ENCODE data around the gene NAP1L1. TPM values are rescaled to one million over a fixed set of nuclear protein-coding genes. Genes with fewer than 3 reads are reported as not detected.

Gene NAP1L1
- total RNA-seq, 4 donors from 2014 or later = 193 to 341 (median 213) TPM

- no peak for DNase-seq
- no peak overlapping the region for H3K27ac ChIP-seq
- H3K9me3 ChIP-seq = no peaks in the 10 kb centered on the region
- no peak for TF ChIP-seq POLR2A (IDR thresholded peaks at IDR 0.05)
- TF ChIP-seq CTCF (IDR thresholded peaks at IDR 0.05) = no peak
- H3K4me3 ChIP-seq (replicated peaks in 1 of 3) = no peak overlapping the region
- H3K4me1 ChIP-seq = peaks cover 0 to 3% of the 10 kb centered on the region in 2 donors
- WGBS, 2 donors = 97 to 99% methylated on average over 3 of the region's 3 CpGs
- no peaks in the 10 kb centered on the region for H3K27me3 ChIP-seq
- intact Hi-C loops (cut with DNase I) = no loop called here
- no peaks in the 10 kb centered on the region for H3K36me3 ChIP-seq
Measured at GRCh38 chr12:76065917-76066316, 18.6 kb downstream of the NAP1L1 start.

GRCh38 chr12:76064904-76065303, 19.6 kb downstream of the NAP1L1 start:
- Histone ChIP-seq H3K4me1 (peaks cover 0 to 3% of the 10 kb centered on the region in 2 donors), H3K27ac (no peak overlapping the region), H3K9me3 (no peaks in the 10 kb centered on the region), H3K4me3 (replicated peaks in 1 of 3) (no peak overlapping the region), H3K36me3 (no peaks in the 10 kb centered on the region), H3K27me3 (no peaks in the 10 kb centered on the region)
- TF ChIP-seq POLR2A (IDR thresholded peaks at IDR 0.05) (no peak), CTCF (IDR thresholded peaks at IDR 0.05) (no peak)
- WGBS, 2 donors = 92 to 94% methylated on average over 1 of the region's 1 CpG
- intact Hi-C loops (cut with DNase I) = no loop called here
- DNase-seq = no peak

GRCh38 chr12:76060111-76060510, 24.4 kb downstream of the NAP1L1 start:
- Histone ChIP-seq H3K4me1 (no peaks in the 10 kb centered on the region), H3K27me3 (no peaks in the 10 kb centered on the region), H3K36me3 (peaks cover 4 to 13% of the 10 kb centered on the region in 2 donors), H3K4me3 (replicated peaks in 1 of 3) (no peak overlapping the region), H3K9me3 (no peaks in the 10 kb centered on the region), H3K27ac (no peak overlapping the region)
- 58 to 60% methylated on average over 2 of the region's 2 CpGs for WGBS, 2 donors
- intact Hi-C loops (cut with DNase I) = no loop called here
- no peak for DNase-seq
- no peak for TF ChIP-seq POLR2A (IDR thresholded peaks at IDR 0.05)
- no peak for TF ChIP-seq CTCF (IDR thresholded peaks at IDR 0.05)

- TF ChIP-seq CTCF (IDR thresholded peaks at IDR 0.05) (no peak), POLR2A (IDR thresholded peaks at IDR 0.05) (no peak)
- Histone ChIP-seq H3K4me3 (replicated peaks in 1 of 3) (no peak overlapping the region), H3K9me3 (no peaks in the 10 kb centered on the region), H3K27me3 (no peaks in the 10 kb centered on the region), H3K27ac (no peak overlapping the region), H3K4me1 (no peaks in the 10 kb centered on the region), H3K36me3 (peaks cover 4 to 35% of the 10 kb centered on the region in 2 donors)
- WGBS, 2 donors = 95% methylated on average over 7 of the region's 7 CpGs
- intact Hi-C loops (cut with DNase I) = no loop called here
- DNase-seq = no peak
Measured at GRCh38 chr12:76057326-76057725, 27.2 kb downstream of the NAP1L1 start.

GRCh38 chr12:76055393-76055792, 29.1 kb downstream of the NAP1L1 start:
- H3K27ac ChIP-seq = no peak overlapping the region
- peaks cover 5 to 45% of the 10 kb centered on the region in 2 donors for H3K36me3 ChIP-seq
- no peaks in the 10 kb centered on the region for H3K27me3 ChIP-seq
- no peaks in the 10 kb centered on the region for H3K4me1 ChIP-seq
- TF ChIP-seq POLR2A (IDR thresholded peaks at IDR 0.05) = no peak
- TF ChIP-seq CTCF (IDR thresholded peaks at IDR 0.05) = no peak
- intact Hi-C loops (cut with DNase I) = no loop called here
- 85 to 89% methylated on average over 2 of the region's 2 CpGs for WGBS, 2 donors
- no peaks in the 10 kb centered on the region for H3K9me3 ChIP-seq
- H3K4me3 ChIP-seq (replicated peaks in 1 of 3) = no peak overlapping the region
- DNase-seq = no peak

Measured in thyroid gland (tissue), 4 donors.